ENCODE results near the gene GCDH. TPM values are rescaled to one million over a fixed set of nuclear protein-coding genes. Genes with fewer than 3 reads are reported as not detected.

GCDH gene
- polyA plus RNA-seq, 1 experiment = 20.9 TPM

- POLR2A ChIA-PET = interaction anchor here (0.6 kb wide), 1 partner anchor 10 kb away, joined by 11 read pairs; no protein-coding TSS in a partner anchor
- CTCF ChIA-PET = interaction anchor here (0.9 to 1.3 kb wide), 3 partner anchors 84 to 121 kb away, joined by 4 to 5 read pairs (median 4); no protein-coding TSS in a partner anchor
These were observed 9.7 kb upstream of the GCDH start, which contains the start of gene DNASE2 for GRCh38 chr19:12881172-12881808. Gene DNASE2, minus strand, starts transcription at chr19:12881449. Its CDS starts 74 bp downstream, at chr19:12881375.

DNA sequence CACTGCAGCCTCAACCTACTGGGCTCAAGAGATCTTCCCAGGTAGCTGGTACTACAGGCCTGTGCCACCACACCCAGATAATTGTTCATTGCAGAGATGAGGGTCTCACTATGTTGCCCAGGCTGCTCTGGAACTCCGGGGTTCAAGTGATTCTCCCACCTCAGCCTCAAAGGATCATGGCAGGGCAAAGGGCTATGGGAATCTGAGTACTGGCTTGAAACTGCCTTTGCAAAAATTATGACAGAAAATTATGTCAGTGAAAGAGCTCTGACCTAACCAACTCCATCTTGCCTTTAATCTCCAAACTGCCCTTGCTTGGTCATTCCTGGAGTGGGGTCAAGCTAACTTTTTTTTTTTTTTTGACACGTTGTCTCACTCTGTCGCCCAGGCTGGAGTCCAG, 8.4 kb upstream of the GCDH start:
- ChIA-PET POLR2A (no interaction called here), CTCF (interaction anchor here (1.3 to 1.7 kb wide), 2 partner anchors 10 to 35 kb away, joined by 5 to 6 read pairs; no protein-coding TSS in a partner anchor)
- H3K36me3 ChIP-seq (ENCODE audit: control insufficient read depth, insufficient read depth, low read length) = peaks cover 4% of the 10 kb centered on the region; the same call in 1 of the 2 replicates
- H3K27me3 ChIP-seq (ENCODE audit: control insufficient read depth, insufficient read depth, low read length) = peaks cover 7% of the 10 kb centered on the region
- no peak overlapping the region for H3K4me3 ChIP-seq (ENCODE audit: low read depth, low read length)
- TF ChIP-seq, protein P1, sequence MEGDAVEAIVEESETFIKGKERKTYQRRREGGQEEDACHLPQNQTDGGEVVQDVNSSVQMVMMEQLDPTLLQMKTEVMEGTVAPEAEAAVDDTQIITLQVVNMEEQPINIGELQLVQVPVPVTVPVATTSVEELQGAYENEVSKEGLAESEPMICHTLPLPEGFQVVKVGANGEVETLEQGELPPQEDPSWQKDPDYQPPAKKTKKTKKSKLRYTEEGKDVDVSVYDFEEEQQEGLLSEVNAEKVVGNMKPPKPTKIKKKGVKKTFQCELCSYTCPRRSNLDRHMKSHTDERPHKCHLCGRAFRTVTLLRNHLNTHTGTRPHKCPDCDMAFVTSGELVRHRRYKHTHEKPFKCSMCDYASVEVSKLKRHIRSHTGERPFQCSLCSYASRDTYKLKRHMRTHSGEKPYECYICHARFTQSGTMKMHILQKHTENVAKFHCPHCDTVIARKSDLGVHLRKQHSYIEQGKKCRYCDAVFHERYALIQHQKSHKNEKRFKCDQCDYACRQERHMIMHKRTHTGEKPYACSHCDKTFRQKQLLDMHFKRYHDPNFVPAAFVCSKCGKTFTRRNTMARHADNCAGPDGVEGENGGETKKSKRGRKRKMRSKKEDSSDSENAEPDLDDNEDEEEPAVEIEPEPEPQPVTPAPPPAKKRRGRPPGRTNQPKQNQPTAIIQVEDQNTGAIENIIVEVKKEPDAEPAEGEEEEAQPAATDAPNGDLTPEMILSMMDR (IDR thresholded peaks at IDR 0.05; ENCODE audit: insufficient read depth, low read depth, low read length) = no peak
- no peak for DNase-seq (ENCODE audit: low read depth)

More at GRCh38 chr19:12881172-12881808, 9.7 kb upstream of the GCDH start, which contains the start of gene DNASE2:
- TF ChIP-seq, protein P1 (IDR thresholded peaks at IDR 0.05; ENCODE audit: insufficient read depth, low read depth, low read length) = no peak
- H3K4me3 ChIP-seq (ENCODE audit: low read depth, low read length) = peak within 1 kb of the TSS; percentile 61
- H3K27me3 ChIP-seq (ENCODE audit: control insufficient read depth, insufficient read depth, low read length) = peaks cover 4% of the 10 kb centered on the region
- DNase-seq (ENCODE audit: low read depth) = peak; percentile 72
- H3K36me3 ChIP-seq (ENCODE audit: control insufficient read depth, insufficient read depth, low read length) = peaks cover 4% of the 10 kb centered on the region; the same call in 1 of the 2 replicates

GRCh38 chr19:12884202-12884601, 6.8 kb upstream of the GCDH start:
- no peak for DNase-seq (ENCODE audit: low read depth)
- Histone ChIP-seq H3K4me3 (ENCODE audit: low read depth, low read length) (no peak overlapping the region), H3K27me3 (ENCODE audit: control insufficient read depth, insufficient read depth, low read length) (peaks cover 7% of the 10 kb centered on the region), H3K36me3 (ENCODE audit: control insufficient read depth, insufficient read depth, low read length) (no peaks in the 10 kb centered on the region)
- TF ChIP-seq, protein P1 (IDR thresholded peaks at IDR 0.05; ENCODE audit: insufficient read depth, low read depth, low read length) = no peak
- CTCF ChIA-PET = interaction anchor here (1.4 to 1.7 kb wide), 2 partner anchors 11 to 81 kb away, joined by 4 to 5 read pairs; no protein-coding TSS in a partner anchor
- POLR2A ChIA-PET = no interaction called here

GRCh38 chr19:12884627-12884925, 6.4 kb upstream of the GCDH start:
- POLR2A ChIA-PET = no interaction called here
- no peak for DNase-seq (ENCODE audit: low read depth)
- CTCF ChIA-PET = interaction anchor here (0.6 to 1.4 kb wide), 4 partner anchors 14 to 81 kb away, joined by 3 to 4 read pairs (median 4); no protein-coding TSS in a partner anchor
- TF ChIP-seq, protein P1 (IDR thresholded peaks at IDR 0.05; ENCODE audit: insufficient read depth, low read depth, low read length) = no peak
- no peaks in the 10 kb centered on the region for H3K36me3 ChIP-seq (ENCODE audit: control insufficient read depth, insufficient read depth, low read length)
- H3K4me3 ChIP-seq (ENCODE audit: low read depth, low read length) = no peak overlapping the region
- H3K27me3 ChIP-seq (ENCODE audit: control insufficient read depth, insufficient read depth, low read length) = peaks cover 7% of the 10 kb centered on the region

DNA sequence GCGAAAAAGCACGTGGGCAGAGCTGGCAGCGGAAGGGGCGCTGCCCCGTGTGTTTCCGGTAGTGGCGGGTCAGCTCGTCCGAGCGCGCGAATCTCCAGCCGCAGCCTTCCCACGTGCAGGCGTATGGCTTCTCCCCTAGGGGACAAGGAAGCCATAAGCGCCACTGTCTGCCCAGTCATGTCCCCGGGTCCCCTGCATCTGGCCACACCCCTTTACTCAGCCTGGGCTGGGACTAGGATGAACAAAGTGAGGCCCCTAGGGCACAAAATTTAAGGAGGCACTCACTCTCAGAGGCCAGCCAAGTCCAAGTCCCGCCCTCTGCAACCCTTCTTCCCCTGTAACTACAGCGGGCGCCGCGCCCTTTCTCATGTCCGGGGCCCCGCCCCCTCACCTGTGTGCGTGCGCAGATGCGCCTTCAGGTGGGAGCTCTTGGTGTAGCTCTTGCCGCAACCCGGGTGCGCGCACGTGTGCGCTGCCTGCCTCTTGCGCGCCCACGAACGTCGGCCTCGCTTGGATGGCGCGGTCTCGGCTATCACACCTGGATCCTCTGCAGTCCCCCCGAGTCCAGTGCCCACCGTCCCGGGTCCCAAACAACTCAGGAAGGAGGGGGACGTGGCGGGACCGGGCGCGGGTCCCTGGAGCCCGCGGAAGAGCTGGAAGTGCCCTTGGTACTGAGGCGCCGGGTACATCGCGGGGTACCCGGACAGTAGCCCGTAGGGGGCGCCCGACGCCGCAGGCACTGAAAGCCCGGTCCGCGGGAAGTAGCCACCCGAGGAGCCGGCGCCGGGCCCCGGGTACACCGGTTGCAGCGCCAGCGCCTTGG, 5.8 kb upstream of the GCDH start:
- ChIA-PET CTCF (interaction anchor here (0.6 to 1.4 kb wide), 5 partner anchors 14 to 80 kb away, joined by 3 to 7 read pairs (median 4); no protein-coding TSS in a partner anchor), POLR2A (no interaction called here)
- DNase-seq (ENCODE audit: low read depth) = no peak
- TF ChIP-seq, protein P1 (IDR thresholded peaks at IDR 0.05; ENCODE audit: insufficient read depth, low read depth, low read length) = peak; percentile 63
- Histone ChIP-seq H3K4me3 (ENCODE audit: low read depth, low read length) (no peak overlapping the region), H3K36me3 (ENCODE audit: control insufficient read depth, insufficient read depth, low read length) (no peaks in the 10 kb centered on the region), H3K27me3 (ENCODE audit: control insufficient read depth, insufficient read depth, low read length) (peaks cover 7% of the 10 kb centered on the region)
